ENCODE measurements around the gene NSF.
"Not testable (repeated sequence)": the region's sequence is repeated elsewhere in the genome, so short reads cannot be mapped to it uniquely, and the experiment has no call there.

The NSF gene

DNA sequence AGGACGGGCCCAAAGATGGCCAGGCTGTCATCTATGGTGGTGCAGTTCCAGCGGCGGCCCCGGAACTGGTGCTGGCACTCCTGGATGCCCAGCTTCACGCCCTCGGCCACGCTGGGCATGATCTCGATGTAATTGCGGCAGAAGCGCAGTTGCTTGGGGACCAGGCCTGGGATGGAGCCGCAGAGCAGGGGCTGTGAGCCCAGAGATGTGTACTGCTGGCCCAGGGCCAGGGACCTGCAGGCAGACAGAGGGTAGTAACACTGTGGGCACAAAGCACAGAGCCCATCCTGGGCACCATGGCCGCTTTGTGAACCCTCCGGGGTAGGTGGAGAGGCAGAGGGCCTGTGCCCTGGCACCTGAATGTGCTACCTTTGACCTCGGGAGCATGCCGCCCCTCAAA lies 183.2 kb downstream of the NSF start:
- in situ Hi-C loops (cut with MboI; ENCODE audit: low sequenced_read_pairs) = no loop called here

DNA sequence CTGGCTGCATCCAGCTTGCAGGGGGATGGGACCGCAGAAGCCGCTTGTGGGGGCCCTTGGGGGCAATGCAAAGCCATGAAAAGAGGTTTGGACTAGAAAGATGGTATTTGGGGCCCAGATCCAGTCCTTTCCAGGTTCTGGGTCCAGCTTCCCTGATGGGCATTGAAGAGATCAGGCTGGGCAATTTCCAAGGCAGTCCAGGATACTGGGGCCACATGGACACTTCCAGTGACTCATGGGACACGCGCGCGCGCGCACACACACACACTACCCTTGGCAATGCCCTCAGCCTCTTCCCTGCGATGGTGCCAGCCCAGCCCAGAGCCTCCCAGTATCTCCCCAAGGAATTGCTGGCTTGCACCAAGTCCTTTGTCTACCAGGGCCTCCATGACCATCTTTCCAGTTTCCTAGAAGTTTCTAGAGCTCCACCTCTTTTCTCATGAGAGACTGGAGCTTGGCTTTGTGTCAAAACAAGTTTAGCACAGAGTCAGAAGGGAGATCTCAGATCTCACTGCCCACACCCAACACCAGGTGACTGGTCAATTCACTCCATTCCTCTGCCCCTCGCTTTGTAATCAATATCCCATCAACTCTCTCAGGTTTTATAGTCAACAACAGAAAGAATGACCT lies 183.8 kb downstream of the NSF start:
- in situ Hi-C loops (cut with MboI; ENCODE audit: low sequenced_read_pairs) = no loop called here

DNA sequence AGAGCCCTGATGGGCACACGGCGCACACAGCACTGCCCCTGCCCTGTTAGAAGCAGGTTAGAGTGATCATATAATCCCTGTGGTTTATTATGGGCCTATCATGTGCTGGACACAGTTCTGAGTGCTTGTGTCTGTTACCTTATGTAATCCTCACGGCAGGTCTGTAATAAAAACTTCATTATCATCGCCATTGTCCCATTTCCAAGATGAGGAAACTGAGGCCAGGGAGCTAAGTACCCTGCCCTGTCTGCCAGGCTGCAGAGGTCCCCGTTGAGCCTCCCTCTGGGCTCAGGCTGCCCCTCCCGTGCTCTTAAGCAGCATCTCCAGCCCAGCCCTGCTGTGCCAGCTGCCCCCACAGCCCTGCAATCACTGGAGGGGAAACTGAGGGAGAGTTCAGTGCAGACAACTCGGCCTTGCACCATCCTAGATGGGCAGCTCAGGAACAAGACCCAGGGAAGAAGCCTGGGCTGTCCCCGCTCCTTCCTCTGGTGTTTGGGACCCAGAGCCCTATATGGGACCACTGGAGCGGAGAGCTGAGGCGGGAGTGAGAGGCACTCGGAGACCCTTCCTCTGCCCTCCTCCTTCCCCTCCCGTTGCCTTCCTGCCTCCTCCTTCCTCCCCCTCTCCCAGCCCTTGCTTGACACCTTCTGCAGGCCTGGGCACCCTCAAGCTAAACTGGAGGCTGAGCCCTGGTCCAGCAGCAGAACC lies 186.0 kb downstream of the NSF start:
- in situ Hi-C loops (cut with MboI; ENCODE audit: low sequenced_read_pairs) = no loop called here

DNA sequence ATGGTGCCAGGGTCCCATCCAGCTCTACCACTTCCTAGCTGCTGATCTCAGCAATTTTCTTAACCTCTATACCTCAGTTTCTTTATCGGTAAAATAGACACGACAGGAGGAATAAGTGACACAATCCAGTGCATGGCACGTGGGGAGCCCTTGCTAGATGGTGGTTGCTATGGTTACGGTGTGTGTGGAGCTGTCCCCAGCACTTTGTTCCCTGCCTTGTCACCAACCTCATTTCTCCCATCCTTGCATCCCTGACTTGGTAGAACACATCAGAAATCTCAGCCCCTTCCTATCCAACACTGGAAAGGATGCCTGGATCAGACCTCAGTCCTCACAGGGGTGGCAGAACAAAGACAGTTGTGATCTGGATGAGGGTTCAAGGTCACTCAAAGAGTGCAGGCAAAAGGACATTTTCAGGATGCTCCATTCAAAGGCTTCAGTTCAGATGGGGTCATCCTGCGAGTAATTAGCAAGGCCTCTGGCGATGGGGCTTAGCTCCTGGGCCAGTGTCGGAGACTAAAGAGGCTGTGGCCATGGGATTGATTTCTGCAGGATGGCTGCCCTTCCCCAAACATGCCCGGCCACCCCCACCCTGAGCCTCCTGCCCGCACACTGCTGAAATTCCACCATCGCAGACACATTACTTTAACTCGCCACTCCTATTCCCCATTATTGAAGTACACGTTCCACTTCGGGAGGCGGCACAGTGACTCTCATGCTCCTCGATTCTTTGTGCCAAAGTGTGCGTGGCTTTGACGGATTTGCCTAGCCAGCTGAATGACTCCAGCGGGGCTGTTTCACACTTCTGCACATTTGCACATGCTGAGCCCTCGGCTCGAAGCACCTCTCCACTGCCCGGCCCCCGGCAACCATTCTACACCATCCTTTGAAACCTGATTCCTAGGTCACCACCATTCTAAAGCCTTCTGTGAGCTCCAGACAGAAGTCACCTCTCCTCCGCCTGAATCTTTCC lies 187.8 kb downstream of the NSF start:
- in situ Hi-C loops (cut with MboI; ENCODE audit: low sequenced_read_pairs) = no loop called here

DNA sequence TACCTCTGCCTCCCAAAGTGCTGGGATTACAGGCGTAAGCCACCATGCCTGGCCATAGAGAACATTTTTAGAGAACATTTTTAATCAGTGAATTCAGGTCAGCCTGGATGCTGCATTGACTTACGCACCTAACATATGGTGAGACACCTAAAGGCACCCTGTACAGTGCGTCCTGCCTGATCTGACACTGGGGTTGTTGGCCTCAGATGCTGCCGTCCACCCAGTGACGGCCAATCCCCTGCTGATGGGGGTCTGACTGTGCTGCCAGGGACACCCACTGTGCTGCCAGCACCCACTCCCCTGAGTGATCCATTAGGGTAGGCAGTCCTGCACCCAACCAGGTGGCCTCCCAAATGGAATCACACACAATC lies 189.5 kb downstream of the NSF start:
- in situ Hi-C loops (cut with MboI; ENCODE audit: low sequenced_read_pairs) = no loop called here

DNA sequence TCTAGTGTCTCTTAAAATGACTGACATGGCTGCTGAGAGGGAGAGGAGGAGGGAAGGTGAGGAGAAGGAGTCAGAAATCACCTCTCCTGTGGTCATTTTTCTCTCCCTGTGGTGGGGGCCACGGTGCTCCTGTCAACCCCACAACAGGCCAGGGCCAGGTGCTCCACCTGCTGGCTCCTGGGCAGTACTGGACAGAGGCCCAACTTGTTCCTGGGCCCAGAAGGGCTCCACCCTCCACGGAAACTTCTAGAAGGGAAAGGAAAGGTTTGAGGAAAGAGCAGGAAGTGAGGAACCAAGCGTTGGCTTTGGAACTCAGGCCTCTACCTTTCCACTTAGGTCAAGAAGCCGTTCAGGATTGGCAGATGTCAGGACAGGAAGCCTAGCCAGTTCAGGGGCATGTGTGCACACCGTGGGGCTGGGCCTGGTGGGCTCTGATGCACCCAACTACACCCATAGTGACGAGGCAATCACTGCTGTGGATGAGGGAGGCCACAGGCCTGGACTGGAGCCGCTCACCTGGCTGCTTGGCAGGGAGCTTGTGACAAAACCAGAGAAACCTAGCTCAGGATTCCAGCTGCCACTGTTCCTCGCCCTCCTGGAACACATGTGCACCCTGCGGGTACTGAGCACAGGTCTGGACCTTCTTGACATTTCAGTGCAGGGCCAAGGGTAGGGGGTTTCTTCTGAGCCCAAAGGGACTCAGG lies 191.9 kb downstream of the NSF start:
- in situ Hi-C loops (cut with MboI; ENCODE audit: low sequenced_read_pairs) = no loop called here

DNA sequence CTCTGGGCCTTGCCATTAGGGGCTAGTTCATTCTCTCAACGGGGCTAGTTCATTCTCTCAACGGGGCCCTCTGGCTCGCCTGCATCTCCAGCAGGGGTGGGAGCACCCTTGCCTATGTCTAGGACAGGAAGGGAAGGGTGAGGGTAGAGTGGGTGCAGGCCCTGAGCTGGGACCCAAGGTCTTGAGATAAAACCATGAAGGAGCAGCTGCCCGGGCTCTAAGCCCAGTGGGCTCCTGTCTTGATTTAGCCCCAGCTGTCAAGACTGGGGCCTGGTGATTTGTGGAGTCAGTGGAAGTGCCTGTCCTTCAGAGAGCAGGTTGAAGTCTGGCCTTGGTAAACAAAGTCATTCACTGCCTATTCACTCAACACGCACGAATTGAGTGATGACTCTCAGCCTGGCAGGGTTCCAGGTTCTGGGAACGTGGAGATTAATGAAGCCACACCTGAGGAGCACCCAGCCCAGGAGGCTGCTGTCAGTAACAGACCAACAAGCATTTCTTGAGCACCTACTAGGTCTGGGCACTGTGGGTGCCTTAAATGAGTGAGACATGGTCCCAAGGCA lies 192.6 kb downstream of the NSF start:
- in situ Hi-C loops (cut with MboI; ENCODE audit: low sequenced_read_pairs) = no loop called here

DNA sequence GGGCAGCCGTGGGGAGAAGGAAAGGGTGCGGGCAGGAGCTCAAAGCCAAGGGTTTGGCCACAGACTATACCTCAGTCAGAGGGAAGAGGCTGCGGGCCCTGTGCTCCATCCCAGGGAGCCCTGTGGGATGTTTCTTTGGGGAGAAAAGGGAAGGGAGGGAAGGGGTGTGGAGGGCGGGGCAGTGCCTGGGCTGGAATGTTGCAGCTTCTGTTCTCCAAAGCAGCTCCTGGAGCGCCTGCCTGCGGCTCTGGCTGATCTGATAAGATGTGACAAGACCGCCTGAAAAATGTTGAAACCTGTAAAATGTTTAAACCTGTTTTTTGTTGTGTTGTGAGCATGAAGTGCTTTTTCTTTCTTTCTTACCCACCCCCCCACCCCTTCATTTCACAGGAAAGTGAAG lies 195.2 kb downstream of the NSF start:
- in situ Hi-C loops (cut with MboI; ENCODE audit: low sequenced_read_pairs) = no loop called here

DNA sequence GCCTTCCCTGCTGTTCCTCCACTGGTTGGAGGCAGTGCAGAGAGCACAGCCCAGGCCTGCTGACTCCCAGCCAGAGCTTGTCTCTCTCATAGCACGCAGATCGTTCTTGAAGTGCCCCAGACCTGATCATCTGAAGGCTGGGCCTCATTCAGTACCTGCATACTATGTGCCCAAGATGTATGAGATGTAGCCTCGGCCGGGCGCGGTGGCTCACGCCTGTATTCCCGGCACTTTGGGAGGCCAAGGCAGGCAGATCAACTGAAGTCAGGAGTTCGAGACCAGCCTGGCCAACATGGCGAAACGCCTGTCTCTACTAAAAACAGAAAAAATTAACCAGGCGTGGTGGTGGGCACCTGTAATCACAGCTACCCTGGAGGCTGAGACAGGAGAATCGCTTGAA lies 197.0 kb downstream of the NSF start:
- in situ Hi-C loops (cut with MboI; ENCODE audit: low sequenced_read_pairs) = no loop called here

DNA sequence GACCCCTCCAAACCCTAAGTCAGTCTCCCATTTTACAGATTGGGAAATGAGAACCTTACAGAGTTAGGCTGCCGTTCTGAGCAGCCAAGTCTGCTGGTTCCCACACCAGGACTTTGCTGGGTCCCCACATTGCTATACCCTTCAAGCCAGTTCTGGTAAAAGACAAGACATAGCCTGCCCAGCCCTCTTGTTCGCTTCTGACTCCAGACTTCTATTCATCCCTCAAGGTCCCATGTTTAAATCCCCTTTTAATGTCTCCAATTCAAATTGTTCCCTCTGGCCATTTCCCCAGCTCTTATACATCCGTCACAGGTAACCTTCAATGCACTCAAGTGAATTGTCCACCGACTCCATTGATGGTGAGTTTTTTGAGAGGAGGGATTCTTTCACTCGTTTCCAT lies 197.8 kb downstream of the NSF start:
- in situ Hi-C loops (cut with MboI; ENCODE audit: low sequenced_read_pairs) = no loop called here

DNA sequence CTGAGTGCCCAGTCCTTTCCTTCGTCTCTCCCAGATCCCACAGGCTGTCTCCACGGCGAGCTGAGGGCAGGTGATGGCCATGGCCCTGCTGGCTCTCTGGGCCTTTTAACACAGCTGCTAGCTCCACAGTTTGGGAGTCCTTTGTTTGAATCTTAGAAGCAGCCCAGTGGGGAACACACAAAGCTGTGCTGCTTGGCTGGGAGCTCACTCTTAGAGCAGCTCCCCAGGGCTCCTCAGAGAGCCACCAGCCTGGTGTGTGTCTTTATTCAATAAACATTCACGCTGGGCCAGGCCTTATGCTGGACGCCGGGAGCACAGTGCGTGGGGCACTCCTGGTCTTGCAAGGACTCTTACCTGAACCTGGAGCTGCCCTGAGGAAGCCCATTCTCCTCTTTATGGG lies 198.3 kb downstream of the NSF start:
- in situ Hi-C loops (cut with MboI; ENCODE audit: low sequenced_read_pairs) = no loop called here

DNA sequence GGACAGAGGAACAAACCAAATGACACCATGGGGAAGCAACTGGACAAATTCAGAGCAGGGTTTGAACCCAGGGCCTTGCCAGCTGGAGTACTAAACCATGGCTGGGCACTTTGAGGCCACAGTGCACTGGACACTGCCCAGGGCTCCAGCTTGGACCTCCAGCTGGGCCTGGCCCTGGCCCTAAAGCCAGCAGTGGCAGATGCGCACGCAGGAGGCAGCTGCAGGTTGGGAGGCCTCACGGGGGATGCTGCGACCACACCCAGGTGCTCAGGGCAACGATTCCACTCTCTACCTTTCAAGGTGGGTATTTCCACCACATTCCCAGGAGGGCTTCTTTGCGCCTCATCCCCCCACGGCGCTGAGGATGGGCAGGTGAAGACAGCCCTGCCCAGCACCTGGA lies 199.1 kb downstream of the NSF start:
- in situ Hi-C loops (cut with MboI; ENCODE audit: low sequenced_read_pairs) = no loop called here

DNA sequence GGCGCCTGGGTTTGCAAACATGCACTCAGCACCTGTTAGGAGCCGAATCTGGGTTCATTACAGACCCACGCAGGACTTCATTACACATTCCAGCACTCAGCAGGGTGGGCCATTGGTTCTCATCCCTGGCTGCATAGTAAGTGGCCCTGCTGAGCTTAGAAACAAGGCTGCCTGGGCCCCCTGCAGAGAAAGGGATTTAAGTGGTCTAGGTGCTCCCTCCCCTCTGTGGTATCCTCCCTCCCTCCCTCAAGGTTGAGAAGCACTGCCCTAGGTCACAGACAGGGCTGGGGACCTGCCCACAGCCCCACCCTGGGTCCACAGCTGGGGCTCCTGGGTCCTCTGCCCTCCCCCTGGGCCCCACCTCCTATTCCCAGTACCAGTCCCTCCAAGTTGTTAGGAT lies 199.7 kb downstream of the NSF start:
- in situ Hi-C loops (cut with MboI; ENCODE audit: low sequenced_read_pairs) = no loop called here

DNA sequence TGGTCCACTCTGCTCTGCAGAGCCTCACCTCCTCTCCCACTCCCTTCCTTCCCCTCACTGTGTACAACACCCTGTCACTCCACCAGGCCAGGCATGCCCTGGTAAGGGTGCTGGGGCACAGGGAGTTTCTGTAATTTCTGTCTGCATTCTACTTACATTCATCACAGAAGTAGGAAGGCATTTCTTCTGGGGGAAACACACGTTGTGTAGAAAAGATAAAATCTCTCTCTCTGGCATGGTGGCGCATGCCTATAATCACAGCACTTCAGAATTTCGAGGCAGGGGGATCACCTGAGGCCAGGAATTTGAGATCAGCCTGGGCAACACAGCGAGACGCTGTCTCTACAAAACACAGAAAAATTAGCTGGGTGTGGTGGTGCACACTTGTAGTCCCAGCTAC lies 201.1 kb downstream of the NSF start:
- in situ Hi-C loops (cut with MboI; ENCODE audit: low sequenced_read_pairs) = no loop called here

DNA sequence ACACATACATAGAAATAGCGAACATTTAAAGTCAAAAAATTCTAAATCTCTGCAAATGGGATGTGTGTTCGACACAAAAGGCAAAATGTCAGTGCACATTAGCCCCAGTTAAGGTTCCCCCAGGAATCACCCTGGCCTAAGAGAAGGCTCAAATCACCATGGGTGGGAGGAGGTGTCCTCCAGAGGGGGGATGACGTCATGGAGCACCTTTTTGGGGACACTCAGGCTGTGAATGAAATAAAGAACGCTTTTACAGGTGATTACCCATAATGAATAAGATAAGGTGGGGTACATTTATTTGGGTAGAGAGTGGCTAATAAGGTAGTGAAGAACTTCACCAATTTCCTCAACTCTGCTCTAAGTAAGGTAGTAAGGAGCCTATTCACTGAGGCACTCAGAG lies 201.6 kb downstream of the NSF start:
- in situ Hi-C loops (cut with MboI; ENCODE audit: low sequenced_read_pairs) = no loop called here

DNA sequence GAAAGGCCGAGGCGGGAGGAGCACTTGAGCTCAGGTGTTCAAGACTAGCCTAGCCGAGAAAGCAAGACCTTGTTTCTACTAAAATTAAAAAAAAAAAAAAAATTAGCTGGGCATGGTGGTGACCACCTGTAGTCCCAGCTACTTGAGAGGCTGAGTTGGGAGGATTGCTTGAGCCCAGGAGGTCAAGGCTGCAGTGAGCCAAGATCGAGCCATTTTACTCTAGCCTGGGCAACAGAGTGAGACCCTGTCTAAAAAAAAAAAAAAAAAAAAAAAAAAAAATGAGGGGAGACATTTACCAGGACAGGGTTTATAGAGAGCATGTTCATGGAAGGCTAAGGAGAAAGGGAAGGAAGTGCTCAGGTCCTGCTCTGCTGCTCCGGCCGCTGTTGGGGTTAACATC lies 202.6 kb downstream of the NSF start:
- in situ Hi-C loops (cut with MboI; ENCODE audit: low sequenced_read_pairs) = not testable (repeated sequence)

DNA sequence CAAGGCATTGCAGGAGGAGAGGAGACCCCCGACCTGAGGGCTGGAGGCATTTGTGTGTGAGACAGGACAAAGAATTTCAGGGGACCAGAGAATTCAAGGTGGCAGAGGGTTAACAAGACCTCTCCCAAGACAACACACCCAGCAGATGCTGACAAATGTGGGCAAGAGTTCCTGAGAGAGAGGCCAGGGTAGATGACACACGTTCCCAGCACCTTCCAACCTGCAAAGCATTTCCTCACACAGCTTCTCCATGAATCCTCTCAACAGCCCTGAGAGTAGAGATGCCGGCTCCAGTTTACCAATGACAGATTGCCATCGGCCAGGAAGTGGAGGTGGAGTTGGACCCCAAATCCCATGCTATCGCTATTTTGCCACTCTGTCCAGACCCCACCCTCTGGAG lies 203.1 kb downstream of the NSF start:
- in situ Hi-C loops (cut with MboI; ENCODE audit: low sequenced_read_pairs) = no loop called here

DNA sequence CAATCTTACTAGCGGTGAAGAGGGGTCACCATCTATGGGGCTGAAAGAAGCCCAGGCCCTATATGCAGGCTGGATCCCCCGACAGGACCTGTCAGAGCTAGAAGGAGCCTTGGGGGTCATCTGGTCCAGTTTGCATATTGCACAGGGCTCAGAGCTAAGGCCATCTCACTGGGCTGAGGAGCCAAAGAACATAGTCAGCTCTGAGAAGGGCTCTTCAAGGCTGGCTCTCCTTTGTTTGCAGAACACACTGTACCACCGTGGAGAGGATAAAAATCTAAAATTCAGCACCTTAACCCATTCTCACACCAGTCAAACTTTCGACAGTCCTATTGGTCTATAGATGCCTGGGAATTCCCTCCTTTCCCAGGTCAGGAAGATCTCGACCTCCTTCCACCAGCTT lies 203.8 kb downstream of the NSF start:
- in situ Hi-C loops (cut with MboI; ENCODE audit: low sequenced_read_pairs) = no loop called here

DNA sequence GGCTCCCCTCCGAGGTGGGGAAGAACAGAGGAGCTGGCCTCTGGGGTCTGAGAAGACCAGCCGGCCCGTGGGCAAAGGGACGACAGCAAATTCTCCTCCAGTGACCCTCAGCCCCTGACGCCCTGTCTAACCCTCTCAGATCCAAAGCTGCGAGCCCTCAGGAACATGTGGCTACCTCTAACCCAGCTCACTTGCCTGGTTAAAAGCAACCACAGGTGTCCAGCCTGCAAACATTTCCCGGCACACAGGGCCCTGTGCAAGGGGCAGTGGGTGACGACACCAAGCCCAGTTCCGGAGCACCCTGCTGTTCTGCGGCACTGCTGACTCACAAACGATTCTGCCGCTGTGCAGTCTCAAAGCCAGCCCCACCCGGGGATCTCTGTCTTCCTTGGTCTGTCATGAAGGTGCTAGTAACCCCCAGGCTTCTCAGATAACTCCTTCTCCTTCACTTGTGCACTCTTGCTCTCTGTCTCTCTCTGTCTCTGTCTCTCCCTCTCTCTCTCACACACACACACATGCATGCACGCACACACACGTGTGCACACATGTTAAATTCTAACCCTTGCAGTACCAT lies 205.0 kb downstream of the NSF start:
- in situ Hi-C loops (cut with MboI; ENCODE audit: low sequenced_read_pairs) = no loop called here

DNA sequence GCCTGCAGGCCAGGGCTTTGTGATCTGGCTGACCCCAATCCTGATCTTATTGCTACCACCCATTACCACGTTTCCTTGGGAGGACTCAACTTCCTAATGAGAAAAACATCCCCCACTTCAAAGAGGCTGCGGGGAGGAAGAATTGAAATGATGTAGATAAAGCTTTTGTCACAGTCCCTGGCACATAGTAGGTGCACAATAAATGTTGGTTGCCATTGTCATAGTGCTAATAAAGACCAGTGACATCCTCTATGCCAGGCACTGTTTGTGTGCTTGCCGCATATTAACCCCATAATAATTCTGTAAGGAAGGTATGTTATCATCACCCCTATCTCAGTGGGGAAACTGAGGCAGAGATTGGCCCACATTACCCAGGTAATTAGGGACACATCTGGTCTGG lies 205.6 kb downstream of the NSF start:
- in situ Hi-C loops (cut with MboI; ENCODE audit: low sequenced_read_pairs) = no loop called here

DNA sequence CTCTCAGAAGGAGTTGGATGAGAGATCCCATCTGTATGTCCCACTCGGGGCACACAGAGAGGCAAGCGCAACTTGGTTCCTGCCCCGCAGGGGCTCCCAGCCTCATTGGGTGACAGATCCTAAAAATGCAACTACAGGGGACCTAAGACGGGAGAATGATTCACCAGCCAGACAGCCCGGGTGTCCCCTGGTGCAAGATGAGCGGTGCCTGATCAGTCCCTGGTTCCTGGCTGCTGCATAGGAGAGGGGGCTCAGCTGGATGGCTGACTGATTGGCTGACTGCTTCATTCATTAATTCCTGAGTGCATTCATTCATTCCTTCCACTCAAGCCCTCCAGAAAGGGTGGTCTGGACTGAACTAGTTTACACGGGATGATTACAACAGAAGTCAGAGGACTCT lies 206.1 kb downstream of the NSF start:
- in situ Hi-C loops (cut with MboI; ENCODE audit: low sequenced_read_pairs) = no loop called here
